GM19025 (cell line): ENCODE measurements around the gene RAMACL.
"Not testable (repeated sequence)": the region's sequence is repeated elsewhere in the genome, so short reads cannot be mapped to it uniquely, and the experiment has no call there.

Experiments
- ATAC-seq: cut with Tn5 transposase; IDR thresholded peaks from one replicate; pipeline ENCODE4 v1.9.1; 2021; ENCODE audit warnings: mild to moderate bottlenecking, low read depth, moderate library complexity; ENCODE audit not compliant: unreplicated experiment

Gene RAMACL

DNA sequence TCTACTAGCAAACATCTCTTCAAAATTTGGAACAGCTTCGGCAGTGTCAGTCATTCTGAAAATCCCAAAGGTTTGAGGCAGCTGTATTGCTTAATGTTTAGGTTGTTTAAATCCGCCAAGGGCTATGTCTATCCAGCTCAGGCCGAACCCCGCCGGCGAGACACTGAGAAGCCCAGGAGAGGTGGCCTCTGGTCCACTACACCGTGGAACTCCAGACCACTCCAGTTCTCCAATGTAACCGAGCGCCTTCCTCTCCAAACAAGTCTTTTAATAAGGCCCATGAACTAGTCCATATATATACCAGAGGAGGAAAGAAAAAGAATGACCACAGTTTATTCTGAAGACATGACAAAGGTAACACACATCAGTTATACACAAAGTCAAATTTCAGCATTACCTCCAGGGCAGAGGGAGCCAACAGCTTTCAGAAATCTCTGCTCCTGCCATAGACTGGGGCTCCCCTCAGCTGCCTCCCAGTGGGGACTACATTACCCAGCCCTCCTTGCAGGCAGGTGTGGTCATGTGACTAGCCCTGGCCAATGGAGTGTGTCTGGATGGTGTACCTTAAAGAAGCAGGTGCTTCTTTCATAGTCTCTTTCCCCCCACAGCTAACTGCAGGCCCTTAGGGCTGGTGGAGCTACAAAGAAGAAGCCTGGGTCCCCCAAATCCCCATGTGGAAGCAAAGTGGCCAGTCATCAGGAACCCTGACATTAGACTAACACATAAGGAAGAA, at the start of gene RAMACL:
Gene RAMACL, minus strand, starts transcription at position 255 of the 733 bp plus-strand sequence. Its CDS starts 201 bp downstream, at position 54.
- ATAC-seq = peak; percentile 59

DNA sequence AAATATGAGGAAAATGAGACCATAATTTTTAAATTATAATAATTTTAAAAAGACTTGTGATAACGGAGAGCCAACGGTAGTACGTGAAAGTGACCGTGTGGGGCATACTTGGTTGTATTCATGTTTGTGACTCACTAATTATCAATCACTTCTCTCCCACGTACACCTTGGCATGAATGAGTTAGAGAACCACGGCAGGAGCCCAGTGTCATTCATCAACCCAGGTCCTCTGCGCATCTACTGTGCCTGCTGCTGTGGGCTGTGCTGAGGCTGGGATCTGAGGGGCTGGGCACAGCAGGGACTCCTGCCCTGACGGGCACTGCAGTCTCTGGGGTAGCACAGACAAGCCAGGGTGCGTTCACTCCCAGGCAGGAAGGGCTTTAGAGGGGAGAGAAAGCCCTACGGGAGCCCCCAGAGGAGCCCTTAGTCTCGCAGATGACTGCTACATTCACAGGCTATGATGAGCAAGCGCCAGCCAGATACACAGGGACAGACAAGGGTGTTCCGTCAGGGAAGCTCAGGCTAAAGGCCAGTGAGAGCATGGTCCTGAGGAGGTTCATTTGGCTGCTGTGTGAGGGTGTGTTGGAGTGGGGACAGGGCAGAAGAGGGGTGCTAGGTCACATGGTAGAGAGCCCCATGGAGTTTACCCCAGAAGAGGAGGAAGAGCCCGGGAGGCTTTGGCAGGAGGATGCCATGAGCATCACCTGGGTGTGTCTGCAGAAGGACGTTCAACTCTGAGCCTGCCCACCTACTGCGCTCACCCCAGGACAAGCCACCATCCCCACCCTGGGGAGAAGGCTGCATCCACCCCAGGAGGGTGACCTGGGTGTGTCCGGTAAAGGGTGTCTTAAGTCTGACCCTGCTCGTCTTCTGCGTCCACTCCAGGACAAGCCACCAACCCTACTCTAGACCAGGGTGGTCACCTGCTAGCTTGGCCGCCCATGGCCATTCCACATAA, 48.8 kb upstream of the RAMACL start:
- no peak for ATAC-seq

DNA sequence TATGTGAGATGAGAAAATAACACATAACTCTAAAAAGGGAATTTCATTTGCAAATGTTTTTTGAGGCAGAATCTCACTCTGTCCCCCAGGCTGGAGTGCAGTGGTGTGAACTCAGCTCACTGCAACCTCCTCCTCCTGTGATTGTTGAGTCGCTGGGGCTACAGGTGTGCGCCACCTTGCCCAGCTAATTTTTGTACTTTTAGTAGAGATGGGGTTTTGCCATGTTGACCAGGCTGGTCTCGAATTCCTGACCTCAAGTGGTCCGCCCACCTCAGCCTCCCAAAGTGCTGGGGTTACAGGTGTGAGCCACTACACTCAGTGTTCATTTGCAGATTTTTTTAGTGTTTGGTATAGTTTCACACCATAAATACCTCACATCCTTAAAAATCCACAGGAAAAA, 48.1 kb upstream of the RAMACL start:
- not testable (repeated sequence) for ATAC-seq

DNA sequence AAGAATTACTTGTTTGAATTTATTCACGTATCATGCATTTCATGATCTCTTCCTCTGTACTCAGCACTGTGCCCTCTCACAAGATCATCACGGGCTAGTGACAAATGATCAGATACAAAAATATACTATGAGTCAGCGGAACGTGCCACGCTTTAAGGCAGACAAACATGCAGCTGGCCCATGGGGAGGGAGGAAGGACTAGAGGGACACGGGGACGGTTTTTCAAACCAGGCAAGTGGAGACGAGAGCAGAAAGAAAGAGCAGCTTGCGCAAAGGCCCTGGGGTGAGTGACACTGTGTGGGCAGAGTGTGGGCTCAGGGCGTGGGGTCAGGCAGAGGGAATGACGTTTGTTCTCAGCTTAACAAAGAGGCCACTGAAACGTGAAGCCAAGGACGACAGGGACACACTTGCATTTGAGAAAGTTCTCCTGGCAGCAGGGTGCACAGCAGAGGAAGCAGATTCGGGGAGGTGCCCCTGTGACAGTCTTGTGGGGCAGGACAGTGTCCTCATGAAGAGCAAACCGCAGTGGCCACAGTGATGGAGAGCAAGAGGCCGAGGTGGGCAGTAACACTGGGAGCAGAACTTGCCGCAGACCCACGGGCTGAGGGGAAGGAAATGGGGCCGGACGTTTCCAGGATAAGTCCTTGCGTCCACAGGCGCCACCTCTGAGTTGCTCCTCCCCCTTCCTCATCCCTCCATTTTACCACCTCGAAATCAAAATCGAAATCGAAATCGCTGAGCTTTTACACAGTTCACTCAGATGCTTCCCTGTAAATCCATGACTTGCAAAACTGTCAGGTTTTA, 47.5 kb upstream of the RAMACL start:
- no peak for ATAC-seq

DNA sequence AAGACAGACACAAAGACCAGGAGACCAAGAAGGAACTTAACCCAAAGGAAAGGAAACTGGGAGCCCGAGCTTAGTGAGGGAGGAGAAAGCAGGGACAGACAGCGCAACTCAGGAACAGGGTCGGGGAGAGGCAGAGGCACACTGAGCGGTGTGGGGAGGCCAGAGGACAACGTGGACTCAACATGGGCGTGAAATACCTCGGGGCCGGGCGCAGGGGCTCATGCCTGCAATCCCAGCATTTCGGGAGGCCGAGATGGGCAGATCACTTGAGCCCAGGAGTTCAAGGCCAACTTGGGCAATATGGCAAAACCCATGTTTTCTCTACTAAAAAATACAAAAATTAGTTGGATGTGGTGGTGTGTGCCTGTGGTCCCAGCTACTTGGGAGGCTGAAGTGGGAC, 46.3 kb upstream of the RAMACL start:
- ATAC-seq = no peak

DNA sequence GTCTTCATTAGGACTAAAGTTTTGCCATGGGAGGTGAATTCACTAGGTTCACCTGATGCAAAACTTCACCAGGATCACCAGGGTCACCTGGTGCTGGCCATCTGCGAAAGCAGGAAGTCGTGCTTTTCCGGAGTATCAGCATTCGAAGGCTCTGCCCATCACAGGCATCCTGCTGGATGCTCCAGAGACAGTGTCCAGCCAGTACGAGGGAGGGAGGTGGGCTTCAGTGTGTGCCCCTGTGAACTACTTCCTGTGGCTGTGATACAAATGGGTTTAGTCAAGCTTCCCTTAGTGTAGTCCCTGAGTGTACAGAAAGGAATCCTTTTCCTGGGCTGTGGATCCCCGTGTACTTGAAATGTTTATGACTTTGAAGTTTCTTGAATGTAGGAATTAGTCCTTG, 44.0 kb upstream of the RAMACL start:
- ATAC-seq = no peak

DNA sequence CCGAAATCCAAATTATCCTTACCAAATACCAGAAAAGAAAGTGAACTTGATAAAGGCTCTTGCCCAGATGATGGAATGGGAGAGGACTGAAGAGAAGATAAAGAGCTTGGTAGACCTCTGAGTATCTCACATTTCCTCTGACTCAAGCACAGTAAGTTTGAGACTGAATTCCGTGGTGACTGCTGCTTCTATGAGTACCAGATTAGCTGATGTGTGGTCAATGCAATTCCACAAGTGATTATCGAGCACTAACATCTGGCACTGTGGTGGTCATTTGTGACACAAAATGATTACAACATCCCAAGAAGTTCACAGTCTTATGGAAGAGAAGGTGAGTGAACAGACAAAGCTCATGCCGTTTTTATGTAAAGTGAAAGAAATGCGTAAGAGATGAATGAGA, 43.1 kb upstream of the RAMACL start:
- no peak for ATAC-seq

DNA sequence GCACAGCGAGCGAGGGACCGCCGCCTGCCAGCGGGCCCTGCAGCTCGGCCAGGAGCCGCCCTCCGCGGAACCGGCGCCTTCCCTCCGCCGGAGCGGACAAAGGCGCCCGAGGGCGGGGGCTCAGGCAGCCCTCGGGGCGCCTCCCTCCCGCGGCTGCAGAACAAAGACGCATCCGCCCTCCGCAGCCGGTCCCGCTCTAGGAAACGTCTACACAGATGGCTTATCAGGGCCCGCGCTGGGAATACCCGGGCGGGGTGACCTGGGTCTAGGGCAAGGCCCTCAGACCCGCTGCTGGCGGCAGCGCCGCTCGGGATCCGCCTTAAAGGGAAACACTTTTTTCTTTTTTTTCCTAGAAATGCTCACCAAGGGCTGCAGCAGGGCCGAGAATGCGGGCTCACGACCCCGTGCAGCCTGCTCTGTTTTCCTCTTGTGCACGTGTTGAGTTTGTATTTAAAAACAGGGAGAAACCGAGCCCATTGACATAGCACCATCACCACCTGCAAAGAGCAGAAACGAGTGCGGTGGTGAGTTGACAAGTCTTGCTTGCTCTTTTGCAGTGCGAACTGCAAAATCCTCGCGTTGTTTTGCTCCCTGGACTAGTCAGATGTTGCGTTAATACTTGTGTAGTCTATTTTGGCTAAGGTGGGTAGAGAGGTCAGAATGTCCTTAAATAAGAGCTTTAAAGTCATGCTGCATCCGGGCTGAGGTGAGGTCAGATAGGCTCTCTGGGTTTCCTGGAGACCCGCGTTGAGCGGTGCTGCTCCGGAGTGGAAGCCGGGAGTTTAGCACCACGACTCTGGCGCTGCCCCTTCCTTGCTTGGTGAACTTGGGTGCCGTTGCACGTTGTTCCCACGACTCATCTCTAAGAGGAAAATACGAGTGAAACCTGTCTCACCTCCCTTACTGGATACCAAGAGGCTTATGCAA, 41.7 kb upstream of the RAMACL start:
- ATAC-seq = peak; percentile 23

DNA sequence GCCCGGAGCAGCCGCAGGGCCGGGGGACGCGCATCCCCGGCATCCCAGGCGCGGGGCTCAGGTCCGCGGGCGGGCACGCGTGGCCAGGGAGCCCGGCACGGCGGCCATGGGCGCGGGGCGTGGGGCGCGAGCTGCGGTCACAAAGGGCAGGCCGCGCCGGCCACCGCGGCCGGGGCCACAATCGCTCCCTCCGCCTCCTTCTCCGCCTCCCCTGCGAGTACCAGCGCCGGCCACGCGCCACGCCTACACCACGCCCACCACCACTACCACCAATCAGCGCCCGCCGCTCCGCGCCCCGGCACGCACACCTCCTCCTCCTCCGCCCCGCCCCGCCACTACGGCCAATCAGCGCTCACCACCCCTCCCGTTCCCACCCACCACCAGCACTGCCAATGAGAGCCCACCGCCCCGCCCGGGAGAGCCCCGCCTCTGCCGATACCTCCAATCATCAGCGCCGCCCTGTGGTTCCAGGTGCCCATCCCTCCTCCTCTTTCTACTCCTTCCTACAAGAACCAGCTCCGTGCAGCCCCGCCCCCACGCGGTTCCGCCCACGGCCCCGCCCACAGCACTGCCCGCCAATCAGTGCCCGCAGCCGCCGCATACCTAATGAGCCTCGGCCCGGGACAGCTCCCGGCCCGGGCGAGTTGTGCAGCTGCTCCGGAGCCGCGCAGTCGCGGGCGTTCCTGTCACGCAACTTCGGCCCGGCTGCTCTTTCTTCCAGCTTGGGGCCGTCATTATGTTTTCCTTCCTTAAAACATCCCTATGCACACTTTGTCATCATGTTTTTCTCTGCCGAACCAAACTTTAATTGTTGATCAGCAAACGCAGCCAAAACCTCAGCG, 40.8 kb upstream of the RAMACL start, which contains the start of gene RPS6KA2:
Gene RPS6KA2, minus strand, starts transcription at position 219 of the 842 bp plus-strand sequence. CDS start 232 bp downstream, outside the sequence.
- ATAC-seq = peak; percentile 83

DNA sequence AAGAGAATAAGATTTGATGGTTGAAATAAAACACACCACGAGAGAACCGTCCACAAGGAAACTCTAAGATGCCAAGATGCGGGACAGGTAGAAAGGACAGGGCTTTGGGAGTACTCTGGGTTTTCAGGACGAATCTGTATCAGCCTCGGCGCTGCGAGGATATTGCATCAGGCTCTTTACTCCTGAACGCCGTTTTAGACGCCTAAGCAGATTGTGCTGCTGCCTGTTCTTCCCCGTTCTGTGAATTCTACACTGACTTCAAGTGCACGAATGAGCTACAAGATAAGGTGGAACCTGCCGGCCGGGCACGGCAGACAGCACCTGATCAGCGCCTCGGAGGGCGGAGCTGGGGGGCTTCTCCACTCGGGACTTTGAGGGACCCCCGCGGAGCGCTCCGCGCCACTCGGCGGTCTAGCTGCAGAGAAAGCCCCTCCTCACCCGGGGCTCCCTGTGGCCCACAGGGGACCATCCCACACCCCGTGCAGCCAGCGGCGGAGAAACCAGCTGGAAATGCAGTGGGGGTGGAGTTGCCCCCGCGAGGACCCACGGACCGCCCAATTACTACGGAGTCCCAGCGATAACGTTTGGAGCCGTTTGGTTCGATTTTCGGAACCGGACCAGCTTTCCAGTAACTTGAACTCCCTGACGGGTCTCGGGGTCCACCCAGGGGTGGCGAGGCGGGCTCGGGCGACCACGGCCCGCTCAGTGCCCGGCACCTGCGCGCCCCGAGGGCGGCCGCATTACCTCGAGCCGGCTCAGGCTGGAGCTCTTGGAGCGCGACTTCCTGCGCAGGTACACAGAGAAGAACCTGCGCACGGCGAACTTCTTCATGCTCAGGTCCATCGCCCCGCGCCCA, 39.9 kb upstream of the RAMACL start:
- ATAC-seq = no peak

DNA sequence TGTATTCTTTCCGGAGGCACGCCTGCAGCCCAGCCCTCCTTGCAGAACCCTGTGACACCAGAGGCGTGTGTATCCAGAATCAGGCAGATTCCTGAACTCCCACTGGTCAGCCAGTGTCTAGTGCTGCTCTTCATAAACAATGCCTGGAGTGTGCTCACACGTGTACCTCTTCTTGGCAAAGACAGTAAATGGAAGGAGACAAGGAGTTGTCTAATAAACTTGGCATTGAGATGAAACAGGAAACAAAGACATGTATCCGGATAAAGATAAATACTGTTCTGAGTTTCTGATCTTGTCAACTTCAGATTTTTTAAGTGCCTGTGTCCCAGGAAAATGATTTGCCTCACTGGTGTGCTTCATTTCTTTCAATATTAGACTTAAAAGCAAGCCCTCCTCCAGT, 38.9 kb upstream of the RAMACL start:
- no peak for ATAC-seq

DNA sequence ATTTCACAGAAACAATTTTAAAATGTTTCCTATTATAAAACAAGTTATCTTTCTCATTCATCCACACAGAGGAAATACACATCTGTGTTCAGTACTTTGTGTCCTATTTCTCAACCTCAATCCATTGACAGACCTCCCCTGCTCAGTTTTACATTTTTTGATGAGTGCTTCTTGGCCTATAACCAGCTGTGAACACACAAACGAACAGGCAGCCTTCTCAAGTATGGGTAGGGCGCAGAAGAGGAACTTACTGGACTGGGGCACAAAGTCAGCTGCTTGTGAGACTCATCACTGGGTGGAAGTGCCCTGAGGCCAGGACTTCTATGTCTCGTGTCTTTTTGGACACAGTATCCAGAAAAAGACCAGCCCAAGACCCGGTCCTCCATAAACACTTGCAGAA, 37.8 kb upstream of the RAMACL start:
- no peak for ATAC-seq

DNA sequence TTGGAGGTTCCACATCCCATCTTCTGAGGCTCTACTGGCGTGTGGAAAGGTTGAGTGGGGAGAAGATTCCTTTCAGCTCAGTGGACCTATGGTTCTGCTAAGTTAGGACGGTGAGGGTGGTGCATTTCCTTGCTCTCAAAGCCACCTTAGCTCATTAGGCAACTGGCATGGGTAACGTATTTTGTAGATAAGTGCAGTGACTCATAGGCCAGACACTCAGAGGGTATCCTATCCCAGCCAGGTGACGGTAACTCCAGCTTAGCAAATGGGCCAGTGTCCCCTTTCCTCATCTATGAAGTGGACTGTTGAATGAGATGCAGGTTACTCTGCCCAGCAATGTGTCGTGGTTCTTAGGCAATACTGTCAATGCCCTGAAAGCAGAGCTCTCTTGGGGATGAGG, 36.8 kb upstream of the RAMACL start:
- no peak for ATAC-seq

DNA sequence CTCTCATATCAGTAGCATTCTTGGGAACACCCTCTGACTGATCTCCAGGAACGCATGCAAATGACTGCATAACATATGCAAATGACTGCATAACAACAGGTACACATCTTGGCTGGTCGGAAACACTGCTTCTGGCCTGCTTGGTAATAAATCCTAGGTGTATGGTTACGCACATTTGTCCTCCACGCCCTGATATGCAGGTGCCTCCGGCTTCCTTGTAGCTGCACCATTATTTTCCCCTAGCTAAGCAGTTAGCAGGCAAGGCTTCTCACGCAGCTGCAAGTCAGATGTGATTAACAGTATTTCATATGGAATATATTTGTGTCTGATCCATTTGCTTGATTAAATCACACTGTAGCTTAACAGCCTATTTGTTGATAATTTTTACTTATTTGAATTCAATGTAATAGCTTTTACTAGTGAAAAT, 34.6 kb upstream of the RAMACL start:
- no peak for ATAC-seq

DNA sequence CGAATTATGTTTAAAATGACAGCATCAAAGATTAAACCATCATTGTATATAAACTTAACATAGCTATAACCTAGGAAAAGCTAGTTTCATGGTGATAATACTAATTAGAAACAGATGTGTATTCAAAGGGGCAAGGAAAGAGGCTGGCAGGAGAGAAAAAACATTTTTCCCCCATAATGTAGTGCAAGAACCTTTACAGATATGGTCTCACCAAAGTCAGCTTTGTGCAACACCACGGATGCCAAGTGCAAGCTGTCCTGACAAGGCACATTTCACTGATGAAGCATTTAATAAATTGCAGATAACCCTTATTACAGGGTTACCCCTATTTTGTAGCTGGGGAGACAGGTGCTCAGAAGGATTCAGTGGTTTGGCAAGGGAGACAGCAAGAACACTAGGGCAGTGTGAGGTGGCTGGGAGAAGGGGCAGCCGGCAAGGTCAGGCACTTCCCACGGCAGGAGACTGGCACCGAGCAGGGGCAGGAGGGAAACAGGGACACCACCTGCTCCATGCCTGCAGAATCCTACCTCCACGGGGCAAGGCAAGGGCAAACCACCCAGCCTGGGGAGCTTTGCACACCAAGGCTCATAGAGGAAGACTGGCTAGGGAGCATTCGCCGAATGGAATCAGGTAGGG, 34.1 kb upstream of the RAMACL start:
- no peak for ATAC-seq

DNA sequence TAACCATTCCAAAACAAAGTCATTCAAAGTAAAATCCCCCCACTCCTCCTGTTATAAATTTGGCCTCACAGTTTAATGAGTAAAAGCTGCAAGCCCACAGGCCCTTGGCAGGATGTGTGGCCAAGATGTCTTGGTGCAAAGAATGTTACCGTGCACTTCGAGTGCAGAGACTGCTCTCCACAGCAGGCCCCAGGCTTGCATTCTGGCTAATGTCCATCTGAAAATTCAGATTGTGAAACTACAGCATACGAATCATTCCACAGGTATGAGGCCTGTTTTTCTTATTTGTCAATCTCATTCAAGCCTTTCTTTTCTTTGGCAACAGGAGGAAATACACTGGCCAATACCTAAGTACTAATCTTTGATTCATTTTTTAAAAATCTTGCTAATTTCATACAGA, 33.4 kb upstream of the RAMACL start:
- no peak for ATAC-seq
